Lung (tissue), 12 donors: ENCODE results near the gene FKBP8. TPM values are rescaled to one million over a fixed set of nuclear protein-coding genes. Genes with fewer than 3 reads are reported as not detected.
A peak's percentile ranks its signal among the peaks of the same experiment; 100 is the strongest.

Experiments used
- ATAC-seq: fragments of 200-7000 bp; cut with Tn5 transposase; one replicate; pipeline ENCODE4 v1.9.1; 2020; ENCODE audit warnings: moderate number of reproducible peaks; ENCODE audit not compliant: insufficient read depth, low FRiP score
- DNase-seq, 3 donors: peaks; one replicate each; pipeline ENCODE4 v3.0.0-alpha.2; 2013 to 2017
- H3K27ac ChIP-seq, 2 donors: one replicate each; pipeline ENCODE4 v1.5.1; 2013; ENCODE audit warnings: mild to moderate bottlenecking in 2 of 2, moderate library complexity in 2 of 2, control low read depth in 1 of 2, inconsistent platforms in 1 of 2, low read depth in 1 of 2, low read length in 1 of 2
- H3K27me3 ChIP-seq, 3 donors: one replicate each; pipeline ENCODE4 v1.5.1; 2013; ENCODE audit warnings: low read length in 2 of 3; ENCODE audit not compliant: control insufficient read depth in 3 of 3, insufficient read depth in 3 of 3
- H3K36me3 ChIP-seq, 4 donors: one replicate each; pipeline ENCODE4 v1.5.1; 2013; ENCODE audit warnings: low read length in 4 of 4, mild to moderate bottlenecking in 1 of 4, moderate library complexity in 1 of 4; ENCODE audit not compliant: control insufficient read depth in 4 of 4, insufficient read depth in 4 of 4
- H3K4me1 ChIP-seq, 5 donors: one replicate each; pipeline ENCODE4 v1.5.1; 2013; ENCODE audit warnings: low read length in 5 of 5, mild to moderate bottlenecking in 2 of 5, moderate library complexity in 1 of 5; ENCODE audit not compliant: control insufficient read depth in 5 of 5, insufficient read depth in 5 of 5
- H3K4me3 ChIP-seq: one replicate; pipeline ENCODE4 v1.5.1; 2013; ENCODE audit warnings: mild to moderate bottlenecking, control low read depth, moderate library complexity
- H3K9ac ChIP-seq, 2 donors: one replicate each; pipeline ENCODE4 v1.5.1; 2013; ENCODE audit warnings: low read length in 2 of 2, control low read depth in 1 of 2; ENCODE audit not compliant: insufficient read depth in 1 of 2
- H3K9me3 ChIP-seq, 4 donors: one replicate each; pipeline ENCODE4 v1.5.1; 2013; ENCODE audit warnings: low read length in 3 of 4, mild to moderate bottlenecking in 1 of 4, moderate library complexity in 1 of 4; ENCODE audit not compliant: control insufficient read depth in 4 of 4, insufficient read depth in 3 of 4
- CTCF ChIP-seq: IDR thresholded peaks from 2 replicates; pipeline ENCODE4 v1.5.1; 2012; ENCODE audit warnings: mild to moderate bottlenecking; ENCODE audit errors: control extremely low read depth, extremely low read depth
- WGBS, 2 donors: extraction: QIAGEN DNeasy Blood & Tissue Kit; methylation state at CpG; one replicate each; pipeline ENCODE4 v1.1.7; 2013; 5-methylcytosine and 5-hydroxymethylcytosine counted together
- polyA plus RNA-seq, 2 donors: library from polyadenylated mRNA; stranded (reverse); fragments of 200-250 nt; gene quantifications; one replicate each; pipeline ENCODE4 v1.2.1, GENCODE V29; 2013
- total RNA-seq, 2 donors: library from RNA; depleted of rRNA in 1 of 2; stranded (reverse); fragments of >200 nt in 1 of 2; gene quantifications; one replicate each; pipeline ENCODE4 v1.2.1, GENCODE V29; 2014 to 2021
- donor health status: control.
- donor health status: control.
- donor health status: Bipolar disorder and iron deficiency.
- donor health status: healthy.
- donor health status: DM: yes; HTN: yes; CAD: no.

Gene FKBP8
- total and polyA plus RNA-seq, 4 donors = 168 to 357 (median 230) TPM

- Histone ChIP-seq H3K27me3 (no peaks in the 10 kb centered on the region), H3K4me1 (peaks cover 5 to 69% (median 13%) of the 10 kb centered on the region in 5 donors), H3K9ac (no peak overlapping the region), H3K9me3 (no peaks in the 10 kb centered on the region), H3K27ac (no peak overlapping the region), H3K36me3 (no peaks in the 10 kb centered on the region), H3K4me3 (no peak overlapping the region)
- 50 to 73% methylated on average over 7 of the region's 7 CpGs for whole genome bisulfite sequencing, 2 donors
- DNase-seq = no peak
- no peak for TF ChIP-seq CTCF
- ATAC-seq = no peak
Measured at GRCh38 chr19:18502246-18502637, 41.1 kb downstream of the FKBP8 start.

GRCh38 chr19:18501832-18502231, 41.5 kb downstream of the FKBP8 start:
- Histone ChIP-seq H3K9ac (no peak overlapping the region), H3K36me3 (no peaks in the 10 kb centered on the region), H3K4me3 (no peak overlapping the region), H3K9me3 (no peaks in the 10 kb centered on the region), H3K27me3 (no peaks in the 10 kb centered on the region), H3K27ac (no peak overlapping the region), H3K4me1 (peaks cover 5 to 65% (median 11%) of the 10 kb centered on the region in 5 donors)
- TF ChIP-seq CTCF = no peak
- DNase-seq (no peak), ATAC-seq (no peak)
- 24 to 57% methylated on average over 9 of the region's 9 CpGs for WGBS, 2 donors

- DNase-seq (no peak), ATAC-seq (no peak)
- no peak overlapping the region for H3K9ac ChIP-seq
- no peak overlapping the region for H3K27ac ChIP-seq
- H3K4me1 ChIP-seq = peaks cover 5 to 63% (median 11%) of the 10 kb centered on the region in 5 donors
- no peak overlapping the region for H3K4me3 ChIP-seq
- no peaks in the 10 kb centered on the region for H3K9me3 ChIP-seq
- TF ChIP-seq CTCF = no peak
- H3K36me3 ChIP-seq = no peaks in the 10 kb centered on the region
- no peaks in the 10 kb centered on the region for H3K27me3 ChIP-seq
- WGBS, 2 donors = 83 to 92% methylated on average over 13 of the region's 13 CpGs
Measured at GRCh38 chr19:18501351-18501750, 42.0 kb downstream of the FKBP8 start.

GRCh38 chr19:18500799-18501198, 42.6 kb downstream of the FKBP8 start:
- Histone ChIP-seq H3K27ac (peak overlapping the region in 1 of 2 donors; percentile 24), H3K4me3 (no peak overlapping the region), H3K4me1 (peaks cover 5 to 63% (median 11%) of the 10 kb centered on the region in 5 donors), H3K36me3 (no peaks in the 10 kb centered on the region), H3K27me3 (no peaks in the 10 kb centered on the region), H3K9me3 (no peaks in the 10 kb centered on the region), H3K9ac (no peak overlapping the region)
- 66 to 74% methylated on average over 11 of the region's 11 CpGs for WGBS, 2 donors
- no peak for DNase-seq
- no peak for TF ChIP-seq CTCF
- ATAC-seq = no peak
